RWPE2 (cell line): ENCODE data around the gene SH2D3A.
A peak's percentile ranks its signal among the peaks of the same experiment; 100 is the strongest.
"Not testable (repeated sequence)": the region's sequence is repeated elsewhere in the genome, so short reads cannot be mapped to it uniquely, and the experiment has no call there.

Experiments used
- ATAC-seq: fragments of 200-7000 bp; cut with Tn5 transposase; 3 replicates; pipeline ENCODE4 v1.9.1; 2021; ENCODE audit warnings: low read depth
- DNase-seq: peaks from one replicate; pipeline ENCODE4 v3.0.0-alpha.2; 2020; ENCODE audit warnings: low spot score
- H3K27ac ChIP-seq: fragments of 450-650 bp; 2 replicates; pipeline ENCODE4 v1.5.1; 2017; ENCODE audit warnings: mild to moderate bottlenecking; ENCODE audit not compliant: poor library complexity, severe bottlenecking
- H3K27me3 ChIP-seq: fragments of 250-450 bp; sonication (Bioruptor Pico); 2 replicates; pipeline ENCODE4 v1.5.1; 2021; ENCODE audit warnings: mild to moderate bottlenecking, moderate library complexity; ENCODE audit not compliant: insufficient read depth, poor library complexity, severe bottlenecking
- H3K36me3 ChIP-seq: fragments of 250-450 bp; sonication (Bioruptor Pico); 2 replicates; pipeline ENCODE4 v1.5.1; 2020; ENCODE audit warnings: low read depth, mild to moderate bottlenecking, moderate library complexity
- H3K4me1 ChIP-seq: fragments of 250-450 bp; sonication (Bioruptor Pico); 2 replicates; pipeline ENCODE4 v1.5.1; 2021; ENCODE audit warnings: mild to moderate bottlenecking, moderate library complexity; ENCODE audit not compliant: insufficient read depth, poor library complexity, severe bottlenecking
- H3K4me3 ChIP-seq: fragments of 250-450 bp; sonication (Bioruptor Pico); 2 replicates; pipeline ENCODE4 v1.5.1; 2021; ENCODE audit warnings: mild to moderate bottlenecking, moderate library complexity; ENCODE audit not compliant: severe bottlenecking
- H3K9me3 ChIP-seq: fragments of 250-450 bp; sonication (Bioruptor Pico); 2 replicates; pipeline ENCODE4 v1.5.1; 2021; ENCODE audit warnings: mild to moderate bottlenecking, moderate library complexity; ENCODE audit not compliant: severe bottlenecking
- TF ChIP-seq, protein P1 (sequence below): fragments of 450-650 bp; IDR thresholded peaks from one replicate; pipeline ENCODE4 v1.5.1; 2017; ENCODE audit warnings: mild to moderate bottlenecking, moderate library complexity; ENCODE audit not compliant: poor library complexity, severe bottlenecking

SH2D3A gene

GRCh38 chr19:6772866-6773322 lies 5.7 kb upstream of the SH2D3A start:
- H3K4me1 ChIP-seq, result no peaks in the 10 kb centered on the region
- TF ChIP-seq, protein P1, sequence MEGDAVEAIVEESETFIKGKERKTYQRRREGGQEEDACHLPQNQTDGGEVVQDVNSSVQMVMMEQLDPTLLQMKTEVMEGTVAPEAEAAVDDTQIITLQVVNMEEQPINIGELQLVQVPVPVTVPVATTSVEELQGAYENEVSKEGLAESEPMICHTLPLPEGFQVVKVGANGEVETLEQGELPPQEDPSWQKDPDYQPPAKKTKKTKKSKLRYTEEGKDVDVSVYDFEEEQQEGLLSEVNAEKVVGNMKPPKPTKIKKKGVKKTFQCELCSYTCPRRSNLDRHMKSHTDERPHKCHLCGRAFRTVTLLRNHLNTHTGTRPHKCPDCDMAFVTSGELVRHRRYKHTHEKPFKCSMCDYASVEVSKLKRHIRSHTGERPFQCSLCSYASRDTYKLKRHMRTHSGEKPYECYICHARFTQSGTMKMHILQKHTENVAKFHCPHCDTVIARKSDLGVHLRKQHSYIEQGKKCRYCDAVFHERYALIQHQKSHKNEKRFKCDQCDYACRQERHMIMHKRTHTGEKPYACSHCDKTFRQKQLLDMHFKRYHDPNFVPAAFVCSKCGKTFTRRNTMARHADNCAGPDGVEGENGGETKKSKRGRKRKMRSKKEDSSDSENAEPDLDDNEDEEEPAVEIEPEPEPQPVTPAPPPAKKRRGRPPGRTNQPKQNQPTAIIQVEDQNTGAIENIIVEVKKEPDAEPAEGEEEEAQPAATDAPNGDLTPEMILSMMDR, result no peak
- H3K4me3 ChIP-seq, result no peak overlapping the region
- DNase-seq (no peak), ATAC-seq (no peak)
- no peak overlapping the region for H3K27ac ChIP-seq
- H3K27me3 ChIP-seq, result no peaks in the 10 kb centered on the region
- H3K36me3 ChIP-seq, result no peaks in the 10 kb centered on the region
- H3K9me3 ChIP-seq, result no peaks in the 10 kb centered on the region

DNA sequence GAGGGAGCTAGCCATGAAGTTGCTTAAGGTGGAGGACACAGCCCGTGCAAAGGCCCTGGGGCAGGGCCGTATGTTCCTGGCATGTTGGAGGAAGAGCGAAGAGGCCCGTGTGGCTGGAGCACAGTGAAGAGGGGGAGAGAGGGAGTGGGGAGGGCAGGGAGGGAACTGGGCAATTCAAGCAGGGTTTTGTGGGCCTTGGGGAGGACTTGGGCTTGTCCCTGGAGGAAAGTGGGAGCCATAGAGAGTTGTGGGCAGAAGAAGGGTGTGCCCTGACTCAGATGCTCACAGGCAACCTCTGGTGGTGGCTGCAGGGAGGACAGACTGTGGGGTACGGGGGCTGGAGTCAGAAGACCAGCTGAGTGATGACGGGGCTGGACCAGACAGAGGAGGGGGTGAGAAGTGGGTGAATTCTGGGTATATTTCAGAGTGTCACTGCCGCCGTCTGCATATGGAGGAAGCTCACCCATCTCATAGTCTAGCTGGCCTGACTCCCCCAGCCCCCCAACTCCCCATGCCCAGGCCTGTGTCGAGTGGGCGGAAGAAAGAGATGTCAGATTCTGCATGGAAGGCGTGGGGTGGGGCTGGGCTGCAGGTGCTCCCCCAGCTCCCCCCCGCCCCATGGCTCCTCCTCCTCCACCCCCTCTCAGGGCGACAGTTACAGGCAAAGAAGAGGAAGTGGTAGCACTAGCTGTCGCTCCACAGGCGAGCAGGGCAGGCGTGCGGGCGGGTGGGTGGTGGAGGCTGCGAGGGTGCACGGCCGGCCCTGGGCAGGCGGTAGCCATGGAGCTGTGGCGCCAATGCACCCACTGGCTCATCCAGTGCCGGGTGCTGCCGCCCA lies 5.0 kb upstream of the SH2D3A start, which contains the start of gene VAV1:
VAV1 (plus strand) TSS at position 681 of the 838 bp plus-strand sequence; CDS start at position 781, 100 bp downstream.
- TF ChIP-seq, protein P1, result no peak
- H3K36me3 ChIP-seq, result no peaks in the 10 kb centered on the region
- H3K27me3 ChIP-seq, result no peaks in the 10 kb centered on the region
- ATAC-seq, result no peak
- H3K4me1 ChIP-seq, result no peaks in the 10 kb centered on the region
- no peak for DNase-seq
- H3K4me3 ChIP-seq, result no peak within 1 kb of the TSS
- H3K9me3 ChIP-seq, result no peaks in the 10 kb centered on the region
- no peak within 1 kb of the TSS for H3K27ac ChIP-seq

GRCh38 chr19:6771648-6772027 lies 4.4 kb upstream of the SH2D3A start:
- not testable (repeated sequence) for ATAC-seq, H3K9me3 ChIP-seq, H3K27me3 ChIP-seq, H3K36me3 ChIP-seq, H3K4me3 ChIP-seq, DNase-seq, H3K27ac ChIP-seq, H3K4me1 ChIP-seq

DNA sequence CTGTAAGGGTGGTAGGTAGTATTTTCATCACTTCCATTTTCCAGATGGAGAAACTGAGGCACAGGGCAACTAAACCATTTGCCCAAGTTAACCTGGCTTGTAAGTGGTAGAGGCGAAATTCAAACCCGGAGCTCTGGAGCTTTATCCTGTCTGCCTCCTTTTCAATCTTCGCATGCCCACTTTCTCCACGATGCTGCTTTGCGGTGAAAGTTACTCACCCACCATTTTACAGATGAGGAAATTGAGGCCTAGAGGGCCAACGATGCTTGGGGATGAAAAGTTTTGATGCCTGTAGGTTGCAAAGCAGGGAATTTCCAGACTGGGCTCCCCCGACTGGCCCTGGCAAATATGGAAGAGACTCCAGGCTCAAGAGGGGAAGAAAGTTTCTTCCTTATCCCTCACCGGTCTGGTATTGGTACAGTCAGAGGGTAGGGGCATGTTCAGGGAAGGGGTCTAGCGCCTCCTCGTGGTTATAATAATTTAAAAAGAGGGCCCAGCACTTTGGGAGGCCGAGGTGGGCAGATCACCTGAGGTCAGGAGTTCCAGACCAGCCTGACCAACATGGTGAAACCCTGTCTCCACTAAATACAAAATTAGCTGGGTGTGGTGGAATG lies 1.9 kb upstream of the SH2D3A start:
- Histone ChIP-seq H3K4me3 (no peak overlapping the region), H3K27me3 (no peaks in the 10 kb centered on the region), H3K36me3 (peaks cover 18% of the 10 kb centered on the region), H3K4me1 (peaks cover 7% of the 10 kb centered on the region), H3K27ac (no peak overlapping the region), H3K9me3 (no peaks in the 10 kb centered on the region)
- DNase-seq, result no peak
- TF ChIP-seq, protein P1, result peak; percentile 20
- no peak for ATAC-seq

- Histone ChIP-seq H3K27me3 (no peaks in the 10 kb centered on the region), H3K36me3 (peaks cover 26% of the 10 kb centered on the region), H3K4me1 (peaks cover 7% of the 10 kb centered on the region), H3K4me3 (no peak overlapping the region), H3K27ac (peak overlapping the region; percentile 97), H3K9me3 (no peaks in the 10 kb centered on the region)
- TF ChIP-seq, protein P1, result no peak
- DNase-seq, result no peak
- ATAC-seq, result no peak
Measured at GRCh38 chr19:6768236-6768785, 1.1 kb upstream of the SH2D3A start.
